Body of pancreas (tissue), 4 donors: ENCODE measurements around the gene OSBPL1A.

Experiments used
- POLR2A ChIP-seq, 3 donors: fragments of 450-650 bp; IDR thresholded peaks; one replicate each; pipeline ENCODE4 v1.6.1; 2016; ENCODE audit warnings: antibody characterized with exemption in 3 of 3, mild to moderate bottlenecking in 2 of 3
- TF ChIP-seq, protein P1 (sequence below), 7 experiments: fragments of 450-650 bp in 4 of 7; fragments of 200-600 bp in 3 of 7; sonication (generic) in 3 of 7; IDR thresholded peaks; one replicate each; pipeline ENCODE4 v1.5.1; 2016 to 2019; ENCODE audit warnings: antibody characterized with exemption in 7 of 7

- TF ChIP-seq, protein P1, sequence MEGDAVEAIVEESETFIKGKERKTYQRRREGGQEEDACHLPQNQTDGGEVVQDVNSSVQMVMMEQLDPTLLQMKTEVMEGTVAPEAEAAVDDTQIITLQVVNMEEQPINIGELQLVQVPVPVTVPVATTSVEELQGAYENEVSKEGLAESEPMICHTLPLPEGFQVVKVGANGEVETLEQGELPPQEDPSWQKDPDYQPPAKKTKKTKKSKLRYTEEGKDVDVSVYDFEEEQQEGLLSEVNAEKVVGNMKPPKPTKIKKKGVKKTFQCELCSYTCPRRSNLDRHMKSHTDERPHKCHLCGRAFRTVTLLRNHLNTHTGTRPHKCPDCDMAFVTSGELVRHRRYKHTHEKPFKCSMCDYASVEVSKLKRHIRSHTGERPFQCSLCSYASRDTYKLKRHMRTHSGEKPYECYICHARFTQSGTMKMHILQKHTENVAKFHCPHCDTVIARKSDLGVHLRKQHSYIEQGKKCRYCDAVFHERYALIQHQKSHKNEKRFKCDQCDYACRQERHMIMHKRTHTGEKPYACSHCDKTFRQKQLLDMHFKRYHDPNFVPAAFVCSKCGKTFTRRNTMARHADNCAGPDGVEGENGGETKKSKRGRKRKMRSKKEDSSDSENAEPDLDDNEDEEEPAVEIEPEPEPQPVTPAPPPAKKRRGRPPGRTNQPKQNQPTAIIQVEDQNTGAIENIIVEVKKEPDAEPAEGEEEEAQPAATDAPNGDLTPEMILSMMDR (IDR thresholded peaks at IDR 0.05), result no peak
- no peak for TF ChIP-seq POLR2A (IDR thresholded peaks at IDR 0.05)
Measured at GRCh38 chr18:24140697-24141096, 256.9 kb downstream of the OSBPL1A start.
